ENCODE measurements around the gene DGKI.

- TF ChIP-seq CTCF (IDR thresholded peaks at IDR 0.05) (no peak), POLR2A (IDR thresholded peaks at IDR 0.05) (no peak), EP300 (IDR thresholded peaks at IDR 0.05) (no peak)
Measured at GRCh38 chr7:137870684-137871083, 23.9 kb upstream of the DGKI start.

Data from stomach (tissue), 4 donors.